HepG2 (cell line): ENCODE measurements around the gene UXS1. TPM values are rescaled to one million over a fixed set of nuclear protein-coding genes. Genes with fewer than 3 reads are reported as not detected.
A peak's percentile ranks its signal among the peaks of the same experiment; 100 is the strongest.

Experiments used
- ARID5B ChIP-seq: IDR thresholded peaks from 2 replicates; pipeline ENCODE4 v1.4.0; 2020; ENCODE audit warnings: mild to moderate bottlenecking, missing genetic modification reagents
- DMAP1 ChIP-seq: IDR thresholded peaks from 2 replicates; pipeline ENCODE4 v1.6.1; 2016
- FOXO4 ChIP-seq: sonication (generic); formaldehyde crosslinking; conservative IDR thresholded peaks from 2 replicates; pipeline ENCODE4 v1.8.1; 2023; ENCODE audit warnings: missing genetic modification reagents
- HNF1A ChIP-seq, 2 experiments: sonication (generic) in 1 of 2; formaldehyde crosslinking in 1 of 2; IDR thresholded peaks; 2 replicates each; pipeline versions ENCODE4 v1.4.0 to v1.6.1; 2016 to 2020; ENCODE audit warnings: borderline replicate concordance in 1 of 2, low read depth in 1 of 2, mild to moderate bottlenecking in 1 of 2, missing genetic modification reagents in 1 of 2
- KDM2A ChIP-seq: sonication (generic); formaldehyde crosslinking; IDR thresholded peaks from 2 replicates; pipeline ENCODE4 v1.4.0; 2020; ENCODE audit warnings: low read depth, missing genetic modification reagents, borderline replicate concordance
- MIER3 ChIP-seq: IDR thresholded peaks from 2 replicates; pipeline ENCODE4 v1.6.1; 2016; ENCODE audit warnings: missing compliant biosample characterization, borderline replicate concordance
- MTF1 ChIP-seq: sonication (generic); formaldehyde crosslinking; IDR thresholded peaks from 2 replicates; pipeline ENCODE4 v1.5.0; 2020; ENCODE audit warnings: missing genetic modification reagents
- NONO ChIP-seq, 2 experiments: fragments of 450-650 bp in 1 of 2; sonication (generic) in 1 of 2; formaldehyde crosslinking in 1 of 2; IDR thresholded peaks in 1 of 2; conservative IDR thresholded peaks in 1 of 2; 2 replicates each; pipeline versions ENCODE4 v1.6.1 to v1.8.0; 2017 to 2022; ENCODE audit warnings: mild to moderate bottlenecking in 1 of 2, missing genetic modification reagents in 1 of 2, moderate library complexity in 1 of 2
- TARDBP ChIP-seq: sonication (generic); formaldehyde crosslinking; IDR thresholded peaks from 2 replicates; pipeline ENCODE4 v1.8.0; 2022; ENCODE audit warnings: mild to moderate bottlenecking, missing genetic modification reagents
- TFE3 ChIP-seq: IDR thresholded peaks from 2 replicates; pipeline ENCODE4 v1.6.1; 2016
- TGIF2 ChIP-seq: IDR thresholded peaks from 2 replicates; pipeline ENCODE4 v1.6.1; 2016; ENCODE audit warnings: control low read depth, missing compliant biosample characterization
- ZBTB26 ChIP-seq: IDR thresholded peaks from 2 replicates; pipeline ENCODE4 v1.6.1; 2016; ENCODE audit warnings: missing compliant biosample characterization, missing genetic modification reagents, borderline replicate concordance
- ZNF331 ChIP-seq: sonication (generic); formaldehyde crosslinking; IDR thresholded peaks from 2 replicates; pipeline ENCODE4 v1.4.0; 2020; ENCODE audit warnings: missing genetic modification reagents
- ZNF570 ChIP-seq: sonication (generic); formaldehyde crosslinking; IDR thresholded peaks from 2 replicates; pipeline ENCODE4 v1.4.0; 2020; ENCODE audit warnings: mild to moderate bottlenecking, missing genetic modification reagents, borderline replicate concordance
- polyA plus RNA-seq, 8 experiments: library from polyadenylated mRNA; depleted of rRNA in 3 of 8; stranded (reverse) in 7 of 8; unstranded in 1 of 8; fragments of >200 nt; fragmentation: Illumina TruSeq in 4 of 8; extraction: Trizol in 4 of 8; gene quantifications; 2 replicates each; pipeline versions ENCODE4 v1.2.1 to v1.2.3, GENCODE V29; 2011 to 2016; ENCODE audit warnings: low read depth in 4 of 8, missing spikeins in 1 of 8, mixed read lengths in 1 of 8; ENCODE audit not compliant: insufficient read depth in 1 of 8
- total RNA-seq, 5 experiments: library from RNA; depleted of rRNA; stranded (reverse); fragments of >200 nt; fragmentation: Illumina TruSeq; extraction: Trizol; gene quantifications; 2 replicates each; pipeline ENCODE4 v1.2.3, GENCODE V29; 2016; ENCODE audit warnings: low read depth in 1 of 5

UXS1 gene
- total and polyA plus RNA-seq, 2 of the 13 experiments (the other 11 are each of a cell fraction or from before 2014, with no cell fraction given) = 53.3 to 110 TPM

GRCh38 chr2:106115250-106115649 is 78.9 kb downstream of the UXS1 start (continued):
- TF ChIP-seq FOXO4 (CRISPR knock-in tag) (no peak), KDM2A (CRISPR knock-in tag) (0 out of 2 replicates have a peak, but pooled peaks have one; percentile 16), ARID5B (CRISPR knock-in tag) (peak; percentile 58), HNF1A (IDR thresholded peaks at IDR 0.05; ENCODE audit: low read depth) (no peak), HNF1A (CRISPR knock-in tag; IDR thresholded peaks at IDR 0.05; ENCODE audit: borderline replicate concordance) (no peak), NONO (IDR thresholded peaks at IDR 0.05) (no peak), NONO (CRISPR knock-in tag; conservative IDR thresholded peaks at IDR 0.05) (no peak), ZBTB26 (CRISPR knock-in tag) (no peak), TFE3 (CRISPR knock-in tag) (no peak; the same call in 1 of the 2 replicates), MIER3 (CRISPR knock-in tag) (no peak), ZNF570 (no peak), TARDBP (no peak), ZNF331 (CRISPR knock-in tag) (0 out of 2 replicates have a peak, but pooled peaks have one; percentile 18), DMAP1 (CRISPR knock-in tag) (0 out of 2 replicates have a peak, but pooled peaks have one; percentile 41), MTF1 (no peak), TGIF2 (CRISPR knock-in tag) (peak; percentile 45; the same call in 1 of the 2 replicates)
